Muscle layer of colon (tissue), 2 donors: ENCODE data around the gene STUB1.

ENCODE experiments used
- H3K27ac ChIP-seq: one replicate; pipeline ENCODE4 v1.7.0; 2013; ENCODE audit warnings: low read depth, mild to moderate bottlenecking, low read length, moderate library complexity
- H3K27me3 ChIP-seq, 2 donors: one replicate each; pipeline ENCODE4 v1.7.0; 2013; ENCODE audit warnings: low read length in 2 of 2, mild to moderate bottlenecking in 2 of 2; ENCODE audit not compliant: insufficient read depth in 2 of 2, control insufficient read depth in 1 of 2
- H3K36me3 ChIP-seq: one replicate; pipeline ENCODE4 v1.7.0; 2013; ENCODE audit warnings: mild to moderate bottlenecking, low read length; ENCODE audit not compliant: insufficient read depth
- H3K4me1 ChIP-seq: one replicate; pipeline ENCODE4 v1.7.0; 2013; ENCODE audit warnings: mild to moderate bottlenecking, low read length; ENCODE audit not compliant: insufficient read depth
- H3K4me3 ChIP-seq, 2 donors: one replicate each; pipeline ENCODE4 v1.7.0; 2013; ENCODE audit warnings: low read length in 2 of 2, low read depth in 1 of 2, mild to moderate bottlenecking in 1 of 2, moderate library complexity in 1 of 2
- H3K9ac ChIP-seq: one replicate; pipeline ENCODE4 v1.7.0; 2013; ENCODE audit warnings: low read length
- H3K9me3 ChIP-seq: one replicate; pipeline ENCODE4 v1.7.0; 2013; ENCODE audit warnings: mild to moderate bottlenecking, low read length
- donor health status: abdominal sarcoma.
- donor health status: Adenocarcinoma of cecum.

STUB1 gene

DNA sequence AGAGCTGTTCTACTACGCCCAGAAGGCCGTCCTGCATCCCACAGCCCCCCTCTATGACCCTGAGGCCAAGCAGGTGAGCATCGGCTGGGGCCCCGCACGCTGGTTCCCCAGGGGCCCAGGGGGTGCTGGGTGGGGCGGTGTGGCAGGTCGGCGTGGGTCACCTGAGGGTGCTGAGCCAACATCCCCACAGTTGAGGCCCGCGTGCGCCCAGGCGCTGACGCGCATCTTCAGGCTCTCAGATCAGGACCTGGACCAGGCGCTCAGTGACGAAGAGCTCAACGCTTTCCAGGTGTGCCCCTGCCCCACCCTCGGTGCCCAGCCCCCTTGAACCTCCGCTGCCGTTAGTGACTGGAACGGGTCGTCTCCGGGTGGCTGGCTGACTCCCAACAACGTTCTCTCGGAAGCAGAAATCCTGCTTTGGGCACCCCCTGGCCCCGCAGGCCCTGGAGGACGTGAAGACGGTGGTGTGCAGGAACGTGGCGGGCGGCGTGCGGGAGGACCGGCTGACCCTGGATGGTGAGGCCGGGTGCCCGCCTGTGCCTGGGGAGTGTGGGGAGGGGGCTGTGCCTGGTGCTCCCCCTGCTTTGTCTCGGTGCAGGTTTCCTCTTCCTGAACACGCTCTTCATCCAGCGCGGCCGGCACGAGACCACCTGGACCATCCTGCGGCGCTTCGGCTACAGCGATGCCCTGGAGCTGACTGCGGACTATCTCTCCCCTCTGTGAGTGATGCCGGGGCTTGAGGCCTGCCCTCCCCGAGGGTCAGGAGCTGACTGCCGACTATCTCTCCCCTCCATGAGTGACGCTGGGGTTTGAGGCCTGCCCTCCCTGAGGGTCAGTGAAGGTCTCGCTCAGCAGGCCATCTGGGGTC, 9.5 kb upstream of the STUB1 start:
- no peaks in the 10 kb centered on the region for H3K9me3 ChIP-seq
- H3K4me1 ChIP-seq, result peaks cover 25% of the 10 kb centered on the region
- H3K27me3 ChIP-seq, result no peaks in the 10 kb centered on the region
- H3K4me3 ChIP-seq, result no peak overlapping the region
- H3K27ac ChIP-seq, result no peak overlapping the region
- H3K36me3 ChIP-seq, result peaks cover 32% of the 10 kb centered on the region
- H3K9ac ChIP-seq, result no peak overlapping the region

DNA sequence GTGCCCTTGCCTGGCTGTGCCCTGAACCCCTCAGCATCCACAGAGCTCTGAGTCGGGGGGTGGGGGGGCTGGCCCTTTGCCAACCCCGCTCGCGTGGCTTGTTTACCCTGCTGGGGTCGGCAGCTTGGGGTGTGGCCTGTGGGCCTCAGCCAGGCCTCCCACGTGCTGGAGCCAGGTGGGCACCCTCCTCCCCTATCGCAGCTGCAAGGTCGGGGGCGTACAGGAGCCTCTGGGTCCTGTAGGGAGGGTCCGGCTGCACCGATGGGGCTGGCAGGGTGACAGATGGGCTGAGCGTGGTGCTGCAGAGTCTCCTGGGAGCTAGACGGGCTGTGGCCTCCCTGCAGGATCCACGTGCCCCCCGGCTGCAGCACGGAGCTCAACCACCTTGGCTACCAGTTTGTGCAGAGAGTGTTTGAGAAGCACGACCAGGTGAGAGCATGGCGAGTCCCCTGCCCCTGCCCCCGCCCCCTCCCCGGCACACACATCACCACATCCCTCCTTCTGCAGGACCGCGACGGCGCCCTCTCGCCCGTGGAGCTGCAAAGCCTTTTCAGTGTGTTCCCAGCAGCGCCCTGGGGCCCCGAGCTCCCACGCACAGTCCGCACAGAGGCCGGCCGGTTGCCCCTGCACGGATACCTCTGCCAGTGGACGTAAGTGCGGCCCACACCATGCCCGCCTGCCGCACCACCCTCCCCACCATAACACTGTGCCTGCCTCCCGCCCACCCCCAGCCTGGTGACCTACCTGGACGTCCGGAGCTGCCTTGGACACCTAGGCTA, 8.7 kb upstream of the STUB1 start:
- peaks cover 25% of the 10 kb centered on the region for H3K4me1 ChIP-seq
- H3K9ac ChIP-seq, result no peak overlapping the region
- H3K27ac ChIP-seq, result no peak overlapping the region
- H3K27me3 ChIP-seq, result no peaks in the 10 kb centered on the region
- H3K36me3 ChIP-seq, result peaks cover 32% of the 10 kb centered on the region
- H3K4me3 ChIP-seq, result no peak overlapping the region
- H3K9me3 ChIP-seq, result no peaks in the 10 kb centered on the region

DNA sequence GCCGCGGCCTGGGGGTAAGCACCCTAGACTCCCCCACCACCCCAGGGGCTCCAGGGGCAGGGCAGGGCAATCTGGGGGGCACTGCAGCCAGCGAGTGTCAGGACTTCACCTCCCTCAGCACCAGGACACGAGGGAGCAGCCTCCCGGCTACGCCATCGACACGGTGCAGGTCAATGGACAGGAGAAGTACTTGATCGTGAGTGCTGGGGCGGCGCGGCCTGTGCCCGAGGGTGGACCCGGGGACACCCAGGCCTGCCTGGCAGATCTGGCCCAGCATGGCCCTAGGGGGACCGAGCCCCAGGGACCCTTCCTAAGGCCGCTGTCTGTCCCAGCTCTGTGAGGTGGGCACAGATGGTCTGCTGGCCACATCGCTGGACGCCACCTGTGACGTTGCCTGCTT, 7.8 kb upstream of the STUB1 start:
- Histone ChIP-seq H3K9ac (no peak overlapping the region), H3K36me3 (peaks cover 32% of the 10 kb centered on the region), H3K9me3 (no peaks in the 10 kb centered on the region), H3K27ac (no peak overlapping the region), H3K4me1 (peaks cover 23% of the 10 kb centered on the region), H3K27me3 (peaks cover 0 to 3% of the 10 kb centered on the region in 2 donors), H3K4me3 (no peak overlapping the region)

DNA sequence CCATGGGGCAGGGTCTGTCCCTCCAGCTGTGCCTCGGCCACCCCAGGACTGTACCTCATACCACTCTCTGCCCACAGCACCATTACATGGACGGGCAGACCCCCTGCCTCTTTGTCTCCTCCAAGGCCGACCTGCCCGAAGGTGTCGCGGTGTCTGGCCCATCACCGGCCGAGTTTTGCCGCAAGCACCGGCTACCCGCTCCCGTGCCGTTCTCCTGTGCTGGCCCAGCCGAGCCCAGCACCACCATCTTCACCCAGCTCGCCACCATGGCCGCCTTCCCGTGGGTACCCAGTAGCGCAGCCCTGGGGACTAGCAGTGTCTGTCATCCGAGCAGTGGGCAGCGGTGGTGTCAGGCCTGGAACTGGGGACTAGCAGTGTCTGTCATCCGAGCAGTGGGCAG, 7.4 kb upstream of the STUB1 start:
- peaks cover 32% of the 10 kb centered on the region for H3K36me3 ChIP-seq
- peaks cover 0 to 4% of the 10 kb centered on the region in 2 donors for H3K27me3 ChIP-seq
- H3K4me3 ChIP-seq, result no peak overlapping the region
- peaks cover 19% of the 10 kb centered on the region for H3K4me1 ChIP-seq
- H3K9me3 ChIP-seq, result no peaks in the 10 kb centered on the region
- no peak overlapping the region for H3K27ac ChIP-seq
- no peak overlapping the region for H3K9ac ChIP-seq

DNA sequence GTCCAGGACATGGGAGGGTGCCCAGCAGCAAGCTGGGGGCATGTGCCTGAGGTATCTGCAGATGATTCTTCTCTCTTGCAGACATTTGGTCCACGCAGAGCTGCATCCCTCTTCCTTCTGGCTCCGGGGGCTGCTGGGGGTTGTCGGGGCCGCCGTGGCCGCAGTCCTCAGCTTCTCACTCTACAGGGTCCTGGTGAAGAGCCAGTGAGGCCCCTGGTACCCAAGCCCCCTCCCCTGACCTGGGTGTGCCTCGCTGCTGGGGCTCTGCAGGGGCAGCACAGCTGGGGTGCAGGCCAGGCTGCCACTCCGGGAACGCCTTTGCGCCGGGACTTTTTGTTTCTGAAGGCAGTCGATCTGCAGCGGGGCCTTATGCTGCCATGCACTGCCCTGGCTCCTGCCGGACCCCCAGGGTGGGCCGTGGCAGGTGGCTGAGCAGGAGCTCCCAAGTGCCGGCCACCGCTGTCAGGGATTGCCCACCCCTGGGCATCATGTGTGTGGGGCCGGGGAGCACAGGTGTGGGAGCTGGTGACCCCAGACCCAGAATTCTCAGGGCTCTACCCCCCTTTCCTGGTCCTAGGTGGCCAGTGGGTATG, 6.7 kb upstream of the STUB1 start:
- H3K36me3 ChIP-seq, result peaks cover 32% of the 10 kb centered on the region
- peaks cover 18% of the 10 kb centered on the region for H3K4me1 ChIP-seq
- H3K27ac ChIP-seq, result no peak overlapping the region
- no peak overlapping the region for H3K4me3 ChIP-seq
- H3K9me3 ChIP-seq, result no peaks in the 10 kb centered on the region
- H3K27me3 ChIP-seq, result peaks cover 0 to 4% of the 10 kb centered on the region in 2 donors
- H3K9ac ChIP-seq, result no peak overlapping the region

DNA sequence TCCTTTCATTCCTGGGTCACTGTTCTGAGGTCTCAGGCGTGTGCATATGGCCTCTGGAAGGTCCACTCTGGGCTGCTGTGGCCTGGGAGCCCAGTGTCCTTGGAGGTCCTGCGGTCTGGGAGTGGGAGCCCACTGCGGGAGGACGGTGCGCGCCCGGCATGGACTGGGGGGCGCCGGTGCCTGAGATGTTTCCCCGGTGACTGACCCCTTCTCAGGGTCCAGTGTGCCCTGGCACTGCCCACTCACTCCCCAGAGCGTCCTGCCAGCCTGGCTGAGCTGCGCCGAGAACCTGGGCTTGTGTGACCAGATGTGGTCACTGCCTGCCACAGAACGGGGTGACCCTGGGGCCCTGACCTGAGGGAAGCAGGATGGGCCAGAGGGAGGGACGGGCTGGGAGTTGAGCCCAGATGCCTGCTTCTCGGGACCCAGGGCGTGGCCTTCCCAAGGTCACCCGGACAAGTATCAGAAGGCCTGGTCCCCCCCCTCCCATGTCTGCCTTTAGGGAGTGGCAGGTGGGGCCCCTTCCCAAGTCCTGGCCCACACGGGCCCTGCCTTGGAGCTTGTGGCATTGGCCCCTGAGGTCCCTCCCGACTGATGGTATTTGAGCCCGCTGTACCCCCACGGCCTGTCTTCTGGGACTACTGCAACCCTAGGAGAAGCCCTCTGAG, 5.9 kb upstream of the STUB1 start:
- H3K36me3 ChIP-seq, result peaks cover 32% of the 10 kb centered on the region
- peaks cover 0 to 4% of the 10 kb centered on the region in 2 donors for H3K27me3 ChIP-seq
- no peak overlapping the region for H3K27ac ChIP-seq
- no peaks in the 10 kb centered on the region for H3K9me3 ChIP-seq
- no peak overlapping the region for H3K9ac ChIP-seq
- peaks cover 9% of the 10 kb centered on the region for H3K4me1 ChIP-seq
- no peak overlapping the region for H3K4me3 ChIP-seq

DNA sequence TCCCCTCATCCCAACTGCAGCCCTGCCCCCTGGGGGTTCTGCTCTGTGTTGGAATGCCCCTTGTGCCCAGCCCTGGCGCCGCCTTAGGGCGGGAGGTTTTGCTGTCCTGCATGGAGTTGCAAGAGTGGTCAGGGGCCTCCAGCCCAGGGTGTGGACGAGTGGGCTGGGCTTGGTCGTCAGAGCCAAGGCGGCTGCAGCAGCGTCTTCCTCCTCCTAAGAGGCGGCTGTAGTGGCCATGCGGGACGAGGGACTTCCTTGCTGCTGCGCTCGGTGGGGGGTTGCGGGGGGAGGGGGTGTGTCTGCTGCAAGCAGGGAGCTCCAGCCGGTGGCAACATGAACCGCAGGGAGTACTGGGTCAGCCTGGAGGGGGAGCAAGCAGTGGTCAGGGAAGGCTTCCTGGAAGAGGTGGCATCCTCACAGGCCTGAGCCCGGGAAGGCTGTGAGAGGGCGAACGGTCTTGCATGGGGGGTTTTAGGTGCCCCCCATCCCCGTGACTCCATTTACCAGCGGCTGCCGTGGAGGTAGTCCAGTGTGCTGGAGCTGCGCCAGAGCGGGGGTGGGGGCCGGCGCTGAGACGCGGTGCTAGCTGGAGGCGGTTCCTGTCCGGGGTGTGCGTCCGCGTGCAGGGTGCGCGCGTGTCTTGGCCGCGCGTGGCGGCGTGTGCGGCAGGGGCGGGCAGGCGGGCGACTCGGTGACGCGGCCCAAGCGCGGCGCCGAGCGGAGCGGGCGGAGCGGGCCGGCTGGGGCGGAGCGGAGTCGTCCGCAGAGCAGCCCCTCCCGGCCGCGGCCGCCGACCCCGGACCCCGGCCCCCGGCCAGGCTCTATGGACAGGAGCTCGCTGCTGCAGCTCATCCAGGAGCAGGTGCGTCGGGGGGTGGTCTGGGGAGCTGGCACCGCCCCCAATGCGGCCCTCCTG, 5.0 kb upstream of the STUB1 start, which contains the start of gene RHBDL1:
Gene RHBDL1, plus strand, starts transcription at position 704 of the 916 bp plus-strand sequence. Its CDS starts 120 bp downstream, at position 824.
- H3K27ac ChIP-seq, result peak within 1 kb of the TSS; percentile 19
- no peak within 1 kb of the TSS for H3K9ac ChIP-seq
- H3K4me3 ChIP-seq, result no peak within 1 kb of the TSS
- peaks cover 25% of the 10 kb centered on the region for H3K36me3 ChIP-seq
- no peaks in the 10 kb centered on the region for H3K9me3 ChIP-seq
- H3K27me3 ChIP-seq, result peaks cover 0 to 4% of the 10 kb centered on the region in 2 donors
- H3K4me1 ChIP-seq, result peaks cover 8% of the 10 kb centered on the region

DNA sequence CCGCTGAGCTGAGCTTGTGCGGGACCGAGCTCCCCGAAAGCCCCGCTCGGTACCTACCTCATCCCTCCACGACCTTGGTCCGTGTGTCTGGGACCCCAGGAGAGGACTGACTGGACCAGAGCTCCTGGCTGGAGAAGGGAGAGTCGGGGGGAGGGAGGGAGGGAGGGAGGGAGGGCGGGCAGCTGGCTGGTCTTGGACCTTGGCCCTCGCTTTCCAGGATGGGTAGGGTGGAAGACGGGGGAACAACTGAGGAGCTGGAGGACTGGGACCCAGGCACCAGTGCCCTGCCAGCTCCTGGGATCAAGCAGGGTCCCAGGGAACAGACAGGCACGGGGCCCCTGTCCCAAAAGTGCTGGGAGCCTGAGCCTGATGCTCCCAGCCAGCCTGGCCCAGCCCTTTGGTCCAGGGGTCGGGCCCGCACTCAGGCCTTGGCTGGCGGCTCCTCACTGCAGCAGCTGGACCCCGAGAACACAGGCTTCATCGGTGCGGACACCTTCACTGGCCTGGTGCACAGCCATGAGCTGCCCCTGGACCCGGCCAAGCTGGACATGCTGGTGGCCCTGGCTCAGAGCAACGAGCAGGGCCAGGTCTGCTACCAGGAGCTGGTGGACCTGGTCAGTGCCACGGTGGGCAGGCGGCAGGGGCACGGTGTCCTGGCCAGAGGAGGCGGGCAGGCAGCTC, 4.2 kb upstream of the STUB1 start:
- H3K4me3 ChIP-seq, result no peak overlapping the region
- peaks cover 11% of the 10 kb centered on the region for H3K4me1 ChIP-seq
- no peak overlapping the region for H3K27ac ChIP-seq

DNA sequence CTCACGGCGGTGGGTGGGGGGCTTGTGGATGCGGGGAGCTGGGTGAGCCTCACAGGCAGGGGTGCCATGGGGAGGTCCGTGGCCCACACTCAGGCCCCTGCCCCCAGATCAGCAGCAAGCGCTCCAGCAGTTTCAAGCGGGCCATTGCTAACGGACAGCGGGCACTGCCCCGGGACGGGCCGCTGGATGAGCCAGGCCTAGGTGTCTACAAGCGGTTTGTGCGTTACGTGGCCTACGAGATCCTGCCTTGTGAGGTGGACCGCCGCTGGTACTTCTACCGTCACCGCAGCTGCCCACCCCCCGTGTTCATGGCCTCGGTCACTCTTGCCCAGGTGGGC, 3.7 kb upstream of the STUB1 start:
- peaks cover 0 to 4% of the 10 kb centered on the region in 2 donors for H3K27me3 ChIP-seq
- no peak overlapping the region for H3K9ac ChIP-seq
- H3K9me3 ChIP-seq, result no peaks in the 10 kb centered on the region
- peaks cover 16% of the 10 kb centered on the region for H3K4me1 ChIP-seq
- no peak overlapping the region for H3K4me3 ChIP-seq
- no peak overlapping the region for H3K27ac ChIP-seq
- H3K36me3 ChIP-seq, result peaks cover 17% of the 10 kb centered on the region

More for the DNA sequence above, 4.2 kb upstream of the STUB1 start:
- H3K9ac ChIP-seq, result no peak overlapping the region
- H3K27me3 ChIP-seq, result peaks cover 0 to 4% of the 10 kb centered on the region in 2 donors
- H3K36me3 ChIP-seq, result peaks cover 19% of the 10 kb centered on the region
- H3K9me3 ChIP-seq, result no peaks in the 10 kb centered on the region

DNA sequence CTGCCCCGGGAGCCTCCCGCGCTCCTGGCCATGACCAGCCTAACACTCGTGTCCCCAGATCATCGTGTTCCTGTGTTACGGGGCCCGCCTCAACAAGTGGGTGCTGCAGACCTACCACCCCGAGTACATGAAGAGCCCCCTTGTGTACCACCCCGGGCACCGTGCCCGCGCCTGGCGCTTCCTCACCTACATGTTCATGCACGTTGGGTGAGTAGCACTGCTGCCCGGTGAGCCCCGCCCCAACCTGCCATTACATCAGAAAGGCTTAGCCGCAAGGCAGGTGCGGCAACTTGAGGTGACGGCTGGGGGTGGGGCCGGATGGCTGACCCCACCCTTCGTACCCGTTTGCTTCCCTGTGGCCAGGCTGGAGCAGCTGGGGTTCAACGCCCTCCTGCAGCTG, 3.3 kb upstream of the STUB1 start:
- Histone ChIP-seq H3K9me3 (no peaks in the 10 kb centered on the region), H3K27me3 (peaks cover 0 to 4% of the 10 kb centered on the region in 2 donors), H3K27ac (no peak overlapping the region), H3K9ac (no peak overlapping the region), H3K4me1 (peaks cover 20% of the 10 kb centered on the region), H3K4me3 (no peak overlapping the region), H3K36me3 (peaks cover 19% of the 10 kb centered on the region)
